ENCODE measurements around the gene MAP3K8. TPM values are rescaled to one million over a fixed set of nuclear protein-coding genes. Genes with fewer than 3 reads are reported as not detected.
A peak's percentile ranks its signal among the peaks of the same experiment; 100 is the strongest.
"Not testable (repeated sequence)": the region's sequence is repeated elsewhere in the genome, so short reads cannot be mapped to it uniquely, and the experiment has no call there.

Gene MAP3K8
- total RNA-seq, 1 donor from 2014 or later: 33.7 TPM

DNA sequence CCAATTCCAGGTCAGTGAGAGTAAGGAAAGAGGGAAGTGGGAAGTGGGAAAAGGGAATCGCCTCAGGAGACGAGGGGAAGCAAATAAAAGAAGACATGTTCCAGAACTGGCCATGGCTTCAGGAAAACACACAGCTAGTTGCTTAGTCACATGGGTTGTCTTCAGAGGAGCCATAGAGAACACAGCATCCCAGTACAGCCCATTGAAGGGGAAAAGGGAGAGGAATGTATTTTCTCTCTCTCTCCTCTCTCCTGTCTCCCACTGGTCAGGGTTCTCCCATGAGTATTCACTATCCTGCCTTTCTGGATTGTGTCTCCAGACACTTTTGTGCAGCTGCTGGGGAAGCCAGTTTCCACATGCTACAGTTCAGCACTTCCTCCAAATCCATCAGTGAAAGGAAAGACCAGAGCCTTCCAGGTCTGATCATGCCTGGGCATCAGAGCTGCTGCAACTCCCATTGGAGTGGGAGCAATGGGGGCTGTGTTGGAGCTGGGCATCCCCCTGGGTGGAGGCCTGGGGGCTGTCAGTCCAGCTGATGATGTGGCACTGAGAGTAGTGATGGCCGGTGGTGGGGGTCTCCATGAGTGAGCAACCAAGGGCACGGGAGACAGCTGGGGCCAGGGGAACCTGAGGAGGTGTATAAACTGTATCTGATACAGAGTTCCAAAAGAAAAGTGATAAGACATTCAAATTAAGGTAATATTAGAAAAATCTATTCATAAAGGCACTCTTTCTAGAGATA is 38.6 kb downstream of the MAP3K8 start:
- Histone ChIP-seq H3K9me3 (no peaks in the 10 kb centered on the region), H3K4me1 (no peaks in the 10 kb centered on the region), H3K4me3 (no peak overlapping the region), H3K27me3 (no peaks in the 10 kb centered on the region), H3K27ac (no peak overlapping the region), H3K36me3 (no peaks in the 10 kb centered on the region)
- no peak for ATAC-seq
- intact Hi-C loops (cut with DNase I): no loop called here
- DNase-seq: no peak
- TF ChIP-seq, protein P1, sequence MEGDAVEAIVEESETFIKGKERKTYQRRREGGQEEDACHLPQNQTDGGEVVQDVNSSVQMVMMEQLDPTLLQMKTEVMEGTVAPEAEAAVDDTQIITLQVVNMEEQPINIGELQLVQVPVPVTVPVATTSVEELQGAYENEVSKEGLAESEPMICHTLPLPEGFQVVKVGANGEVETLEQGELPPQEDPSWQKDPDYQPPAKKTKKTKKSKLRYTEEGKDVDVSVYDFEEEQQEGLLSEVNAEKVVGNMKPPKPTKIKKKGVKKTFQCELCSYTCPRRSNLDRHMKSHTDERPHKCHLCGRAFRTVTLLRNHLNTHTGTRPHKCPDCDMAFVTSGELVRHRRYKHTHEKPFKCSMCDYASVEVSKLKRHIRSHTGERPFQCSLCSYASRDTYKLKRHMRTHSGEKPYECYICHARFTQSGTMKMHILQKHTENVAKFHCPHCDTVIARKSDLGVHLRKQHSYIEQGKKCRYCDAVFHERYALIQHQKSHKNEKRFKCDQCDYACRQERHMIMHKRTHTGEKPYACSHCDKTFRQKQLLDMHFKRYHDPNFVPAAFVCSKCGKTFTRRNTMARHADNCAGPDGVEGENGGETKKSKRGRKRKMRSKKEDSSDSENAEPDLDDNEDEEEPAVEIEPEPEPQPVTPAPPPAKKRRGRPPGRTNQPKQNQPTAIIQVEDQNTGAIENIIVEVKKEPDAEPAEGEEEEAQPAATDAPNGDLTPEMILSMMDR (IDR thresholded peaks at IDR 0.05): no peak

- DNase-seq; H3K4me3 ChIP-seq; H3K27ac ChIP-seq; ATAC-seq; intact Hi-C loops (cut with DNase I); H3K36me3 ChIP-seq; H3K27me3 ChIP-seq; H3K4me1 ChIP-seq; H3K9me3 ChIP-seq: not testable (repeated sequence)
Observed at GRCh38 chr10:30475515-30475914, 41.5 kb downstream of the MAP3K8 start.

- intact Hi-C loops (cut with DNase I): no loop called here
- TF ChIP-seq, protein P1 (IDR thresholded peaks at IDR 0.05): no peak
- H3K4me3 ChIP-seq: no peak overlapping the region
- no peak overlapping the region for H3K27ac ChIP-seq
- no peaks in the 10 kb centered on the region for H3K9me3 ChIP-seq
- no peaks in the 10 kb centered on the region for H3K4me1 ChIP-seq
- DNase-seq: no peak
- H3K36me3 ChIP-seq: no peaks in the 10 kb centered on the region
- no peak for ATAC-seq
- H3K27me3 ChIP-seq: no peaks in the 10 kb centered on the region
Observed at GRCh38 chr10:30476511-30477155, 42.6 kb downstream of the MAP3K8 start.

GRCh38 chr10:30479513-30479912 is 45.5 kb downstream of the MAP3K8 start:
- not testable (repeated sequence) for ATAC-seq

GRCh38 chr10:30481603-30482002 is 47.6 kb downstream of the MAP3K8 start:
- Histone ChIP-seq H3K9me3 (no peaks in the 10 kb centered on the region), H3K36me3 (no peaks in the 10 kb centered on the region), H3K27ac (no peak overlapping the region), H3K4me3 (no peak overlapping the region), H3K4me1 (no peaks in the 10 kb centered on the region), H3K27me3 (no peaks in the 10 kb centered on the region)
- DNase-seq: no peak
- ATAC-seq: no peak
- intact Hi-C loops (cut with DNase I): no loop called here
- TF ChIP-seq, protein P1 (IDR thresholded peaks at IDR 0.05): no peak

More at GRCh38 chr10:30479513-30479912, 45.5 kb downstream of the MAP3K8 start:
- H3K27me3 ChIP-seq; H3K36me3 ChIP-seq; H3K4me3 ChIP-seq; H3K9me3 ChIP-seq; intact Hi-C loops (cut with DNase I); H3K27ac ChIP-seq; DNase-seq; H3K4me1 ChIP-seq: not testable (repeated sequence)

DNA sequence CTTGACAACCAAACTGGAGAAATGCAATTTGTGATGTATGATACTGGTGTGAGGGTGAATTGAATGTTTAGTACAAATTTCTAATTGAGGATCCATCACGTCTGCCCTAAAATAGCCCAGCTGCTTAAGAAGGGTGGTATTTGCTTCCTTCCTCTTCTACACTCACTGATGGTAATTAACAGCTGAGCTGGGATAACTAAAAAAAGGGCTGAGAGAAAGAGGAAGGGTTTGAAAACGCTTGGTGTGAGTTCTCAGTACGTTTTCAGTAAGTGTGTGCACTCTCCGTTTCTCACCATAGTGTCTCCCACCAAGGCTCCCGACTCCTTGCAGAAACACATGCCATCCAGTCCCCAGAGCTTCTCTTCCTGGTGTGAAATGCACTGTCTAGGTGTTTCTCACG is 54.3 kb downstream of the MAP3K8 start:
- DNase-seq (no peak), ATAC-seq (peak; percentile 58)
- TF ChIP-seq, protein P1 (IDR thresholded peaks at IDR 0.05): no peak
- Histone ChIP-seq H3K9me3 (no peaks in the 10 kb centered on the region), H3K27ac (no peak overlapping the region), H3K4me1 (peaks cover 7% of the 10 kb centered on the region), H3K36me3 (no peaks in the 10 kb centered on the region), H3K4me3 (no peak overlapping the region), H3K27me3 (no peaks in the 10 kb centered on the region)
- intact Hi-C loops (cut with DNase I): no loop called here

Data from upper lobe of right lung (tissue), 1 donor.